GM18508 (cell line): ENCODE data around the gene PRPS1.
A peak's percentile ranks its signal among the peaks of the same experiment; 100 is the strongest.
"Not testable (repeated sequence)": the region's sequence is repeated elsewhere in the genome, so short reads cannot be mapped to it uniquely, and the experiment has no call there.

Experiments
- ATAC-seq: cut with Tn5 transposase; IDR thresholded peaks from one replicate; pipeline ENCODE4 v1.9.1; 2021; ENCODE audit warnings: moderate number of reproducible peaks; ENCODE audit not compliant: insufficient read depth, unreplicated experiment

Gene PRPS1

DNA sequence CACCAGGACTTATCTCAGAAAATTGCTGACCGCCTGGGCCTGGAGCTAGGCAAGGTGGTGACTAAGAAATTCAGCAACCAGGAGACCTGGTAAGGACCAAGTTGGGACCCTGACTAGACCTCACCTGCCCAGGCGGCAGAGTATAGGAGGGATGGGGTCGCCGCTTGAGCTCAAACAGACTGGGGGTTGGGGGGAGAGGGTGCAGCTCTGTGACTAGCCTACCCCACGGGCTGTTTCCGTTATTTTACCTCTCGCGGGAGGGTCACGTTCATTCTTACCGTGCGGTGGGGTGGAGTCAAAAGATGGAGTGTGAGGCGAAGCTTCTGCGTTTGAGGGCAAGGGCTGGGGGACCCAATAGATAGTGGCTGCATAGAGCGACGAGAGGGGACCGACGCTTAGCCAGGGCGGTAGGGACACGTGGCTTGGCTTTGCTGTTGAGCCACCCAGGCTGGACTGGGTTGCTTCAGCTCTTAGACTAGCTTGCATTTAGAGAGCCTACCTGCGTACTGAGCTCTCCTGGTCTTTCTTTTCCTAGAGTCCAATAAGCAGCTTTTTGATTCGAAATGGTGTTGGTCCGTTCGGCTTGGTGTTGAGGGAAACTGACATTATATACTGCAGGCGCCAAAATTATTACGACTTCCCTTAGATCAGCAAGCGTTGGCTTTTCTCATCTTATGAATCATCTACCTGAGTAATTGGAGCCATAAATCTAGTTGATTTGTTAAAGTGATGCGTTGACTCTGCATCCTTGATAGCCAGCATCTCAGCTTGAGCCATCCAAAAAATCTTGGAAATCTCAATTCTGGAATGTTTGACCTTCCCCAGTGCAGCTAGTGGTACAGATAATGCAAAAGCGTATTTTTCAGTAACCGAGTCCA lies 591 bp downstream of the PRPS1 start:
- ATAC-seq, result peak; percentile 27

DNA sequence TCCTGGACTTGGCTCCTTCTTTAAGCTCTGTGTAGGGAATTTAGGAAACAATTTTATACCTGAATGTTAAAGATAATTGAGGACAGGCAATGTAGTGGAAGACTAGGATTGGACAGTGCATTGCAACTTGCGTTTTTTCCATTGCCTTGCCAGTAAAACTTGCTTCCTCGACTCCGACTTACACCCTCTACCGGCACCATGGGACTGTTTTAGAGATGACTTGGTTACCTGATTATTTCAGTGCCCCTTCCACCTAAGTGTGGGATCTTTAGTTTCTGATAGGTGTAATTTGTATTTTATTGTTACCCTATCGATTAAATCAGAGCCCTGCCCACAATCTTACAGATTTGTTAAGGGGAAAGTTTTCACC lies 1.2 kb downstream of the PRPS1 start:
- no peak for ATAC-seq

DNA sequence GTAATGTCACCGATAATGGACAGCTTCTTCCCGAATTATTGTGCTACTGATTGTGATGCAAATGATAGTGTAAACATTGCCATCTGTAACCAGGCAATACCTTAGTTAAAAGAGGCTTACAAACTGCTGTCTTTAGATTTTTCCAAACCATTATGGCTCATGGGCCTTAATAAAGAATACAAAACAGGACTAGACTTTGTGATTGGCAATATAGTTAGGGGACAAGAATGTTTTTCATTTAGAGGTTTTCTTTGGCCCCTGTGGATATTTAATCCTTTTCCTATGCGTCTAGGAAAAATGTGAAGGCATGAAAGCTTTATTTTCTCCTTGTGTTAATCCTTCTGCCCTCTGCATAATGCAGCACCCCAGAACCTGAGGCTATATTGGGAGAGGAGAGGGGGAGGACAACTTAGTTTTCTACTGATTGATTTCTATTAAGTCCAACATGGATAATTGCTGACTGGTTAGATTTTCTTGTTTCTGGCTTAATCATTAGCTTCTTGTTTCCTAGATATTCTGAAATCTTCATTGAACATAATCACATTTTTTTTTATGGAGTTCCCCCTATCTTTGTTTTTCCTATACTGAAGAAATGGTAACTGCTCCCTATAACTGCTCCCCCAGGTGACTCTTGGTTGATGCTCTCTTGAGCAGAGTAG lies 1.9 kb downstream of the PRPS1 start:
- ATAC-seq, result no peak

DNA sequence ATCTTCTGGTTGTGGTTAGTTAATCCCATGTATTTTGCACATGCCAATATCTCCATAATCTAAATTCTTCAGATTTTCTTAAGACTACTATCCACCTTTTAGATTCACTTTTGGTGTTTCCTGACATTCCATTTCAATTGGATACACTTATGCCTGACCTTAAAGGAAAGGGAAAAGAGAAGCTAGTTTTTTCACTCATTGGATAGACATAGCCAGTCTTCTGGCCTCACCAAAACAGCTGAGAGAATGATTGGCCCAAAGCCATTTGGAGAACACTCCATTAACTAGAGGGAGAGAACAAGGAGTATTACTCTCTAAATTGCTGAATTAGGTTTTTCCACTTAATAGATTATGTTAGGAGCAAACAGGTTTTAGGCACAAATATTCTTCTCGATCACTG lies 4.0 kb downstream of the PRPS1 start:
- no peak for ATAC-seq

DNA sequence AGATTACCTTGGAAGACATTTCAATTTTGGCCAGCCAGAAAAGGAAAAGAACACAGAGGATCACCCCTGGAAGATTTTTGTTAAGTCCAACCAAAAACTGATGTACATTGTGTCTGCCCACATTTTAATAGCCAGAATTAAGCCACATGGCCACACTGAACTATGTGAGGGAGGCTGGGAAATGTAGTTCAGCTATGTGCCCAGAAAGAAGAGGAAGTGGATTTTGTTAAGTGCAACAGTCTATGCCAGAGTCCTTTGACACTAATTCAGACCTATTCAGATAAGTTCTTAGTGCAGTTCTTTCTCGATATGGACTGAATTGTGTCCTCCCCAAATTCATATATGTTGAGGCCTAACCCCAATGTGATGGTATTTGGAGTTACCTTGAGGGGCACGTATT lies 18.4 kb downstream of the PRPS1 start:
- ATAC-seq, result no peak

DNA sequence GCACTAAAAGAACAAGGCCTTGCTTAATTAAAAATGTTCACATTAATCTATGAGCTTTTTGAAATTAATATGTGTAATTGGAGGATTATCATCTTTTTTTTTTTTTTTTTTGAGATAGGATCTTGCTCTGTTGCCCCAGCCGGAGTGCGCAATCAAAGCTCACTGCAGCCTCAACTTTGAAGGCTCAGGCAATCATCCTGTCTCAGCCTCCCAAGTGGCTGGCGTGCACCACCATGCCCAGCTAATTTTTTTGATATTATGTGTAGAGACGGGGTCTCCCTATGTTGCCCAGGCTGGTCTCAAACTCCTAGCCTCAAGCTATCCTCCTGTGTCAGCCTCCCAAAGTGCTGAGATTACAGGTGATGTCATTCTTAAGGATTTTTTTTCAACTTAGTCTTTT lies 20.0 kb downstream of the PRPS1 start:
- ATAC-seq, result no peak

DNA sequence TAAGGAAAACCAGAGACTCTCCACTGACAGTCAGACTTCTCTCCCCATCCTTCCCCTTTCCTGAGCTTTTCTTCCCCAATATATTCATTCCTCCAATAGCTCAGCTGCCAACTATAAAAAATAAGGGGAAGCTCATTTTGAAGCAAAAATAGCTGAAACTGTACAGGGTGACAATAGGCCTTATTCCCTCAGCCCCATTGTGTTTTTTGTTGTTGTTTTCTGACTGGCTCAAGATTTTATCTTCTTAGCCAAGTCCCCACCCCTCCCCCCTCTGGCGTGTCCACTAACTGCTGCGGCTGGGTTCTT lies 26.2 kb downstream of the PRPS1 start:
- no peak for ATAC-seq

DNA sequence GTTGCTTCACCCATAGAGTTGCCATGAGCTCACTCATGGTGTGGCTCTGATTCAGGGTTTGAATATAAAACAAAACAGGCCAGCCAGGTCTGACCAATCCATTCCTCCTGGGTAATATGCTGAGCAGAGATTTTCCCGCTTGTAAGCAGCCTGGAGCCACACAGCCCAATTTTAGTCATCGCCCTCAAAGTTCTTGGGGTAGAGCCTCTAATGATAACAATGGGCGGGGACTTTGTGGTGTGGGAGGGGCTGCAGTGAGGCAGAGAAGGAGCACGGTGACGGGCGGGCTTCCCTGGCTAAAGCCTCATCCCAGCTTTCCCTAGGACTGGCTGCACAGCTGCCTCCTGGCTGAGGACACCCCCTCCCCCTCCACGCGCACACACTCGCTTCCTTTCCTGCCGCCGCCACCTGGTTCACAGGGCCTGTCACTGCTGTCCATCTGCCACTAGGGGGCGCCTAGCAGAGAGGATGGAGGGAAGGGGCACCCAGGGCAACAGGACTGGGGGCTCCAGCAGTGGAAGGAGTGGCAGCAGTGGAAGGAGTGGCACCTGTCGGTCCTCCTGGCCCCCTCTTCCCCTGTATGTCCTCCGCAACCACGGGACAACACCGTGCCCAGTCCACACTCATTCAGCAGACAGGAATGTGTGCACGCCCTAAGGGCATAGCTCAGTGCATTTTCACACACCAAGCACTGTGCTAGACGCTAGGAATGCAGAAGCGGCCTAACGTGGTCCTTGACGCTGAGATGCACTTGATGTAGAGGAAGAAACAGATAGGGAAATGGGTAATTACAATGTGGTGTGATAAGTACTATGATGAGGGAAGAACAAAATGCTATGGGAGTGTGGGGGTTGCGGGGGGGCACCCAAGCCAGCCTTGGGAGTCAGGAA lies 26.8 kb downstream of the PRPS1 start:
- no peak for ATAC-seq

DNA sequence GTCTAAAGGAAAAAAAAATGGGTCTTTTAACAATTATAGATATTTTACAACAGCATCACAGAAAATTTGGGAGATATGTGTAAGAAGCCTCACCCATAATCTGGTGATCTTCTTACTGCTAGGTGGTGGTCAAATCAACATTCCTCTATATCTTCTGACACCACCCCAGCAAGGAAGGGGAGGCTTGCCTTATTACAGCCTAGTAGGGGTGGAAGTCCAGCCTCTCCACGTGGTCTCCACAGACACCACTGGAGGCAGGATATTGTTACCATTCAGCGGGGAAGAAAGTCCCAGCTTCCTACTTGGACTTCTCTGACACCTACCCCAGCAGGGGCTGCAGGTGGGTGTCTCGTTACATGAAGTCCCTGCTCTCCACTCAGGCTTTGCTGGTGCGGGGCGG lies 28.7 kb downstream of the PRPS1 start:
- ATAC-seq, result no peak

DNA sequence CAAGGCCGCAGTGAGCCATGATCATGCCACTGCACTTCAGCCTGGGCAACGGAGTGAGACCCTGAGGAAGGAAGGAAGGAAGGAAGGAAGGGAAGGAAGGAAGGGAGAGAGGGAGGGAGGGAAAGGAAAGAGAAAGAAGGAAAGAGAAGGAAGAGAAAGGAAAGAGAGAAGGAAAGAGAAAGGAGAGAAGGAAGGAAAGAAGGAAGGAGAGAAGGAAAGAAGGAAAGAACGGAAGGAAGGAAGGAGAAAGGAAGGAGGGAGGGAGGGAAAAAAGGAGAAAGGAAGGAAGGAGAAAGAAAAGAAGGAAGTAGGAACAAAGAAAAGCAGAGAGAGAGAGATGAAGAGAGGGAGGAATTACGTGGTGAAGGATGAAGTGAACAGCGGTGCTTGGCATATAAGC lies 30.4 kb downstream of the PRPS1 start:
- ATAC-seq, result no peak

DNA sequence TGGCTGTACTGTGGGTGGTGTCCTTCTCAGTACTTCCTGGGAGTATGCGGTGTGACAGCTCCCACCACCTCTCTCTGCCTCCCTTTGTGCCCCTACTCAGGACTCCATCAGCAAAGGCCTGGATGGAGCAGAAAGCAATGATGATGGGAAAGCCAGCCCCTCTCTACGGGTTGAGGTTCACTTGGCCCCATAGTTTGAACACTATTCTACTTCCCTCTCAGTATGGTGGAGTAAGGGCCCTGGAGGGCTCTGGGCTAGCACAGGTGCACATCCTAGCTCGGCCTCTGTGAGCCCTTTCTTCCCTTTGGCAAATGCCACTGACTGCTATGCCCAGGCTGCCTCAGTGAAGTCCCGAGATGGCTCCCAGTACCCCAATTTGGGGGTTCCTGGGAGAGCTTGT lies 31.0 kb downstream of the PRPS1 start:
- no peak for ATAC-seq

DNA sequence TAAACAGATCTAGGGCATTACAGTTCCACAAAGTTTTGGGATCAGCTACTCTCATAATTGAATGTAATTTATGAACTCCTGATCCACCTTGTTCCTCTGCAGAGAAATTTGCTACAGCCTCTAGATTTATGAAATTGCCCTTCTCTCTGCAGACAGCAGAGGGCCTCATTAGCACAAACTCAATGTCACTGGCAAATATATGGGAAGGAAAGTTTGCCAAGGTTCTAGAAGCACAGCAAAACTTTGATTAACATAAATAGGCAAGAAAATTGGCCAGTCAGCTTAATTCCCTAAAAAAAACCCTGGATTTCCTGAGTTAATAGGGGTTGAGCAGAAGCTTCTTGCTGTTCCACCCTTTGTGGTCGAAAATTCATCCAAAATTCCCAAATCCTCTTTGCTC lies 31.5 kb downstream of the PRPS1 start:
- no peak for ATAC-seq

DNA sequence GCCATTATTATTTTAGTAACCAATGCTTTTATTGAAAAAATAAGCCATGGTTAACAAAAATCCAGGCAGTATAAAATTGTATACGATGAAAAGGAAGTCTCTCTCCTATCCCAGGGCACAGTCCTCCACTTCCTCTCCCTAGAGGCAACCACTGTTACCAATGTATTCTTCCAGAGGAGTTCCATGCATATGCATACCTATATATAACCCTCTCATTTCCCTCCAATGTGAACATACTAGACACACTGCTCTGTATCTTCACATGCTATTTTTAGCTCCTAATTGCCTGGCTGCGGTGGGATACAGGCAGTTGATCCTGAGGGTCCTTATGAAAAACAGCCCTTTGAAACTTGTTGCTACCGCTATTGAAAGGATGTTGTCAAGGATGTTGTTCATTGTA lies 33.8 kb downstream of the PRPS1 start:
- ATAC-seq, result no peak

DNA sequence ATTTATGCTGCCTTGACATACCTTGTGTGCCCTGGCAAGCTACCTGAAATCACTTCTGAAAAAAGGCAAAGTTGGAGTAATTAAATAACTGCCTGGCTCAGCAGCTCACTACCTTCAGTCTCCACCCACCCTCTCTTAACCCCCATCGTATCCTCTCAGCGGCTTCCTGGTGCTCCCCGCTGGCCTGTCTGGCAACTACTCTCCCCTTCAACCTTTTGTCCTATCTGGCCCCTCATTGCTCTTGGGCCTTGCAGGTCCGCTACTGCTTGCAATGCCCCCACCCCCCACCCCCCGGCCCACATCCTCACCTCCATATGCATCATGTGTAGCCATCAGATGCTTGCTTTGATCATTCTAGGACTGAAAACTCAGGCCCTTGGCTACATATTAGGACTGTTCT lies 34.5 kb downstream of the PRPS1 start:
- no peak for ATAC-seq

DNA sequence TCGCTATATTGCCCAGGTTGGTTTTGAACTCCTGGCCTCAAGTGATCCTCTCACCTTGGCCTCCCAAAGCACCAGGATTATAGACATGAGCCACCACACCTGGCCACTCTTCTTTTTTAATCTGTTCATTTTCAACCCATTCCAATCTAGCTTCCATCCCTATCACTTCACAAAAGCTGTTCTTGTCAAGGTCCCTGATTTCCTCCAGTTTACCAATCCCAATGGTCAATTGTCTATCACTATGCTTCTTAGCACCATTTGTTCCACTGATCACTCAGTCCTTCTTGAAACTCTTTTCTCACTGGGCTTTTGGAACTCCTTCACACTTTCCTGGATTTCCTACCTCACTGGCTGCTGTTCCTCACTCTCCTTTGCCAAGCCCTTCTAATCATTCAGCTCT lies 38.6 kb downstream of the PRPS1 start:
- no peak for ATAC-seq

DNA sequence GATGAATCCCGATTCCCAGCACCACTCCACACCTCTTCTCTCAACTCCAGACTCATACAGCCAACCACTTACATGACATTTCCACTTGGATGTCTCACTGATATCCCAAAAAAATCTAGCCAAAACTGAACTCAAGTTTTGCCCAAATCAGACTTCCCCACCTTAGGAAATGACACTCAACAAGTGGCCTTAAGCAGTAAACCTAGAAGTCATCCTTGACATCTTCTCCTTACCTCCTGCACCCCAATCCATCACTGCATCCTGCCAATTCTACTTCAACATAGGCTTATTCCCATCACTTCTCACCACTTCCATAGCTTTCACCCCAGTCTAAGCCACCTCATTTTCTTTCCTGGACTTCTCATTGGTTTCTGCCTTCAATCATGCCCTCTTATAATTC lies 39.1 kb downstream of the PRPS1 start:
- ATAC-seq, result no peak

DNA sequence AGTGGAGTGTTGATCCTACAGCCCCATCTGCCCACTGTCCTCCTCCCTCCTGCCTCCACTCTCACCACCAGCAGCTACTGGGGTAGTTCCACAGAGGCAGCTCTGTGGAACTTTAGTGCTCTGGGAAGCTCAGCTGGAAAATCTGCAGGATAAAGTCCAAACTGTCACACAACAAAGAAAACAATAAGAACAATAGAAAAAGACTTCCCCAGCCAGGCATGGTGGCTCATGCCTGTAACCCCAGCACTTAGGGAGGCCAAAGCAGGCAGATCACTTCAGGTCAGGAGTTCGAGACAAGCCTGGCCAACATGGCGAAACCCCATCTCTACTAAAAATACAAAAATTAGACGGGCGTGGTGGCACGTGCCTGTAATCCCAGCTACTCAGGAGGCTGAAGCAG lies 40.4 kb downstream of the PRPS1 start:
- not testable (repeated sequence) for ATAC-seq

DNA sequence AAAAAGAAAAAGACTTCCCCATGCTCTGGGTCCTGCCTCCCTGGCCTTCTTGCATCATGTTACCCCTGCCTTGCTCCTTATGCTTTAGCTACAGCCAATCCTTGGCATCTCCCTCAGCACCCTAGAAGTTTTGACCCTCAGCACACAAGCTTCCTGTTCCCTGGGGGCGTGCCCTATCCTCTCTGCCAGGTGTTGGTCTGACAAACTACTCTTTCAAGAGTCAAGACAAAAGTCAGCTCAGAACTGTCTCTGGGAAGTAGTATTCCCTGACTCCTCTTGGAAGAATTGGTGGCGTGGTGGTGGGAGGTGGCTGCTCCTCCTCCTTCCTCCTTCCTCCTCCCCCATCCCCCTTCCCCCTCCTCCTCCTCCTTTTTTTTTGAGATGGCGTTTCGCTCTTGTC lies 41.0 kb downstream of the PRPS1 start:
- no peak for ATAC-seq

DNA sequence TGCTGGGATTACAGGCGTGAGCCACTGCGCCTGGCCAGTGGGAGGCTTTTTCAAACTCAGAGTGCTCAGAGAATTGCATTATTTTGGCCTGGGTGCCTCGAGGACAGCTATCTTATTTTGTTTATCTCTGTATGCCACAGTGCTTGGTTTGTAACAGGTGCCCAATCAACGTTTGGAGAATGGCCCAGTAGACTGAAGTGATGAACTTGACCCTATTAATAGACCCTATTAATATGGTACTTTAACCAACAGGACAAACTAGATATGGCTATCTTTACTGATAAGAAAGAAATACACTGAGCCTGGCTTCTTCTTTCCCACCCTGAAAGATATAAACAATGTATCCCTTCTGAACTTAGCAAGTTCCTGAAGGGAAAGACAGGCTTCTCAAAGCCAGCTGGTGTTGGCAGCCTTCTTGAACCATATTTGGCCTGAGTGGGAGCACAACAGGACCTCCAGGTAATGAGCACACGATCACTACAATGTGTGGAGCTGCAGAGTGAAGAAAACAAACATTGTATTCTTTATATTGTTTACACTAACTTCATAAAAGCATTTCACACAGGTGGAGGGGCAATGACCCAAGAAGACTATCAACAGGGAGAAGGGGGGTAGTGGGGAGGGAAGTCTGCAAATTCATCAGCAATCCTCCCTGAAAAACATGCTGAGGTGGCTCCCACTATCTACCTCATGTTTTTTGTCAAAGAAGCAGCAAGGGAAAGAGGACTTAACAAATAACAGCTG lies 41.7 kb downstream of the PRPS1 start:
- ATAC-seq, result no peak

DNA sequence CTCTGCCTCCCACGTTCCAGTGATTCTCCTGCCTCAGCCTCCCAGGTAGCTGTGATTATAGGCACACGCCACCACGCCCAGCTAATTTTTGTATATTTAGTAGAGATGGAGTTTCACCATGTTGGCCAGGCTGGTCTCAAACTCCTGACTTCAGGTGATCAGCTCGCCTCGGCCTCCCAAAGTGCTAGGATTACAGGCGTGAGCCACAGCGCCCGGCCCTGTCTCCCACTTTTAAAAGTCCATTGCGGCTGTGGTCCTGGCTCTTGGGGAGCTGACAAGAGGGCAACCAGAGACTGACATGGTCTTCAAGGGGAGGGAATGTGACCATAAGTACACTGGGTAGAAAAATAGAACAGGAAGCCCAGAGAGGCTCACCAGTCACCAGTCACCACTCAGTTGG lies 42.9 kb downstream of the PRPS1 start:
- ATAC-seq, result not testable (repeated sequence)

DNA sequence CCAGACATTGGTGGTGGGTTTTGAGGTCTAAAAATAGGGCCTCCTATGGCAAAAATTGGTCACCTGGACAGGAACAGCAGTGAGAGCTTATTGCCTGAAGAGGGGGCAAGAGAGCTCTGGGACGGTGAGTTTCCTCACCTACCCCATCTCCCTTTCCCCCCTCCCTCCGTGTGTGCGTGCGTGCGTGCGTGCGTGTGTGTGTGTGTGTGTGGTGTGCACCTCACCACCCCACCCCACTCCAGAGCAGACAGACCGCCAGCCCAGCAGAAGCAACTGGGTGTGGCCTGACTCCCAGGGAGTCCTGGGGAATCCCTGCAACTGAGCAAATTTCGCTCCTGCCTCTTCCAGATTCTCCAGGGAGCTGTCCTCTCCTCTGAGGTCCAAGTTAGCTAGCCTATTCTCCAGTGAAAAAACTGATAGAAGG lies 44.7 kb downstream of the PRPS1 start:
- ATAC-seq, result no peak
